Uterus (tissue), 2 donors: ENCODE data around the gene INO80E.
"Not testable (repeated sequence)": the region's sequence is repeated elsewhere in the genome, so short reads cannot be mapped to it uniquely, and the experiment has no call there.

Experiments used
- CTCF ChIP-seq, 4 experiments: fragments of 200-600 bp in 2 of 4; fragments of 450-650 bp in 2 of 4; sonication (generic) in 2 of 4; IDR thresholded peaks; one replicate each; pipeline ENCODE4 v1.5.1; 2016 to 2019; ENCODE audit warnings: antibody characterized with exemption in 4 of 4, mild to moderate bottlenecking in 2 of 4, moderate library complexity in 1 of 4
- POLR2A ChIP-seq, 2 donors: fragments of 450-650 bp; IDR thresholded peaks; one replicate each; pipeline ENCODE4 v1.6.1; 2016; ENCODE audit warnings: antibody characterized with exemption in 2 of 2, mild to moderate bottlenecking in 1 of 2, moderate library complexity in 1 of 2

GRCh38 chr16:30040690-30041089, 44.6 kb downstream of the INO80E start:
- TF ChIP-seq POLR2A, CTCF (IDR thresholded peaks at IDR 0.05): not testable (repeated sequence)
